Upper lobe of left lung (tissue), 6 donors: ENCODE measurements around the gene ADARB1. TPM values are rescaled to one million over a fixed set of nuclear protein-coding genes. Genes with fewer than 3 reads are reported as not detected.

Experiments used
- ATAC-seq, 2 donors: fragments of 200-7000 bp; cut with Tn5 transposase; one replicate each; pipeline ENCODE4 v1.9.1; 2022; ENCODE audit warnings: mild to moderate bottlenecking in 2 of 2, moderate library complexity in 2 of 2; ENCODE audit not compliant: low FRiP score in 2 of 2
- DNase-seq, 2 donors: peaks; one replicate each; pipeline ENCODE4 v3.0.0-alpha.2; 2019 to 2020
- H3K27ac ChIP-seq, 4 donors: fragments of 200-600 bp; sonication (generic); one replicate each; pipeline ENCODE4 v1.5.1; 2016 to 2019
- H3K27me3 ChIP-seq, 4 donors: fragments of 200-600 bp; sonication (generic); one replicate each; pipeline ENCODE4 v1.5.1; 2017 to 2019
- H3K36me3 ChIP-seq, 4 donors: fragments of 200-600 bp; sonication (generic); one replicate each; pipeline ENCODE4 v1.5.1; 2016 to 2019
- H3K4me1 ChIP-seq, 4 donors: fragments of 200-600 bp; sonication (generic); one replicate each; pipeline ENCODE4 v1.5.1; 2018 to 2019
- H3K4me3 ChIP-seq, 4 donors: fragments of 200-600 bp; sonication (generic); one replicate each; pipeline ENCODE4 v1.5.1; 2017 to 2019; ENCODE audit warnings: mild to moderate bottlenecking in 2 of 4, moderate library complexity in 1 of 4
- H3K9me3 ChIP-seq, 4 donors: fragments of 200-600 bp; sonication (generic); one replicate each; pipeline ENCODE4 v1.5.1; 2018 to 2019
- EP300 ChIP-seq, 4 donors: sonication (generic); formaldehyde crosslinking; IDR thresholded peaks; one replicate each; pipeline ENCODE4 v1.5.1; 2017; ENCODE audit warnings: antibody characterized with exemption in 4 of 4, control low read depth in 2 of 4
- POLR2A ChIP-seq, 4 donors: fragments of 450-650 bp; IDR thresholded peaks; one replicate each; pipeline ENCODE4 v1.5.1; 2016 to 2017; ENCODE audit warnings: antibody characterized with exemption in 4 of 4, mild to moderate bottlenecking in 2 of 4
- POLR2AphosphoS5 ChIP-seq, 2 donors: sonication (generic); formaldehyde crosslinking; IDR thresholded peaks; one replicate each; pipeline ENCODE4 v1.5.1; 2017; ENCODE audit warnings: antibody characterized with exemption in 2 of 2
- WGBS, 2 donors: methylation state at CpG; one replicate each; pipeline ENCODE4 v1.1.5; 2017 to 2018; 5-methylcytosine and 5-hydroxymethylcytosine counted together
- total RNA-seq, 6 donors: library from RNA; depleted of rRNA in 4 of 6; stranded (reverse); fragments of >200 nt in 4 of 6; gene quantifications; one replicate each; pipeline versions ENCODE4 v1.1.0 to v1.2.1, GENCODE V29; 2016 to 2021
- TF ChIP-seq, protein P1 (sequence below), 6 experiments: fragments of 450-650 bp in 4 of 6; fragments of 200-600 bp in 2 of 6; sonication (generic) in 2 of 6; IDR thresholded peaks; one replicate each; pipeline ENCODE4 v1.5.1; 2016 to 2019; ENCODE audit warnings: antibody characterized with exemption in 6 of 6
- donor health status: DM: no; HTN: no; CAD: no; lungs with moderate emphysema.
- donor health status: DM: no; HTN: yes; CAD: no; lungs with severe emphysema.

The ADARB1 gene
- total RNA-seq, 6 donors from 2014 or later = 26.5 to 94.3 (median 42.4) TPM

DNA sequence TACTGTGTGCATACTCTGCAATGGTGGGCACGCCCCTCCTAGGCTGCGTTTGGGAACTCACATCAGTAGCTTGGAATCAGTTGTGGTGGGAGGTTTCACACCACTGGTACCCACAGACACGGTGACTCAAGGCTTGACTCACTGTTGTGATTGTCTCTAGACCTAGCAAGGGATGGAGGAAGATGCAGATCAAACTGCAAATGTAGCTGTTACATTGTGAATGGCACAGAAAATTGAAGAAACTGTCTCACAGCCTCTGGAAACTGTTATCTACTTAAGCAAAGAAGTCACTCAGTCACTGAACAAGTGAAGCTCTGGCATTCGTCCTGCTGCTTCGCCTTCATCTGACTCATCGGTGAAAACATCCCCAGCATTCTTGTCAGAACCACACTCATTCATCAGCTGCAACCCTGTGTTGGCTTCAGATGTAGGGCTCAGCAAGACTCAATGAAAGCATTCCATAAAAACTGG, 153.8 kb downstream of the ADARB1 start:
- no peaks in the 10 kb centered on the region for H3K4me1 ChIP-seq
- no peak overlapping the region for H3K27ac ChIP-seq
- peaks cover 0 to 7% (median 5%) of the 10 kb centered on the region in 4 donors for H3K36me3 ChIP-seq
- WGBS, 2 donors = 55 to 57% methylated on average over 6 of the region's 6 CpGs
- H3K9me3 ChIP-seq = no peaks in the 10 kb centered on the region
- TF ChIP-seq, protein P1, sequence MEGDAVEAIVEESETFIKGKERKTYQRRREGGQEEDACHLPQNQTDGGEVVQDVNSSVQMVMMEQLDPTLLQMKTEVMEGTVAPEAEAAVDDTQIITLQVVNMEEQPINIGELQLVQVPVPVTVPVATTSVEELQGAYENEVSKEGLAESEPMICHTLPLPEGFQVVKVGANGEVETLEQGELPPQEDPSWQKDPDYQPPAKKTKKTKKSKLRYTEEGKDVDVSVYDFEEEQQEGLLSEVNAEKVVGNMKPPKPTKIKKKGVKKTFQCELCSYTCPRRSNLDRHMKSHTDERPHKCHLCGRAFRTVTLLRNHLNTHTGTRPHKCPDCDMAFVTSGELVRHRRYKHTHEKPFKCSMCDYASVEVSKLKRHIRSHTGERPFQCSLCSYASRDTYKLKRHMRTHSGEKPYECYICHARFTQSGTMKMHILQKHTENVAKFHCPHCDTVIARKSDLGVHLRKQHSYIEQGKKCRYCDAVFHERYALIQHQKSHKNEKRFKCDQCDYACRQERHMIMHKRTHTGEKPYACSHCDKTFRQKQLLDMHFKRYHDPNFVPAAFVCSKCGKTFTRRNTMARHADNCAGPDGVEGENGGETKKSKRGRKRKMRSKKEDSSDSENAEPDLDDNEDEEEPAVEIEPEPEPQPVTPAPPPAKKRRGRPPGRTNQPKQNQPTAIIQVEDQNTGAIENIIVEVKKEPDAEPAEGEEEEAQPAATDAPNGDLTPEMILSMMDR (IDR thresholded peaks at IDR 0.05) = no peak
- peak in 1 of 2 donors; percentile 28 for TF ChIP-seq POLR2AphosphoS5 (IDR thresholded peaks at IDR 0.05)
- peak in 1 of 2 donors; percentile 87 for ATAC-seq
- peak in 1 of 2 donors; percentile 41 for DNase-seq
- no peak overlapping the region for H3K4me3 ChIP-seq
- H3K27me3 ChIP-seq = no peaks in the 10 kb centered on the region

DNA sequence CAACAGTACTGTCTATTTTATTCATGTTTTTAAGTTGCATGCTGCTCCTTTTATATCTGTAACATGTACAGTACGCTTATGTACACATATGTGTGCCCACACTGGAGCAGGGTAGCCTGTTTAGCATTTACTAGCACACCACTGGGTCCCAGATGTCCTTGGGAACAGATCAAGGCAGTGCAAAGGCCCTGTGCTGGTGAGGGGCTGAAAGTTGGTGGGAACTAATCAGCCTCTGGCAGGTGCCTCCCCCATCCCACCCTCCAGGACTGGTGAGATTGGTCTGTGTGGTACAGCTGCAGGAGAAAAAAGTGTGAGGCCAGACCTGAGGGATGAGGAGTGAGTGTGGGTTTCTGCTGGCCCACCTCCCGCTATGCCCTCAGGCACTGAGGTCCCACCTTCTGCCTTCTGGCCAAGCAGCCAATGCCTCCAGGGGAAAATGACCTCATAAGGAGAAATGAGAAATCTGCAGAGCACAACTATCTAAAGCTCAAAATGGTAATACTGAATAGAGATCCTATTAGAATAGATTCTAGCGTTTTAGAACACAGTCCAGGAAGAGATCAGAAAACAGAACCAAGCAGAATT, 154.4 kb downstream of the ADARB1 start:
- no peaks in the 10 kb centered on the region for H3K4me1 ChIP-seq
- H3K36me3 ChIP-seq = peaks cover 0 to 2% (median under 1%) of the 10 kb centered on the region in 4 donors
- H3K4me3 ChIP-seq = no peak overlapping the region
- peak in 1 of 2 donors; percentile 9 for ATAC-seq
- WGBS, 2 donors = 86 to 90% methylated on average over 3 of the region's 3 CpGs
- no peaks in the 10 kb centered on the region for H3K9me3 ChIP-seq
- TF ChIP-seq EP300 (IDR thresholded peaks at IDR 0.05) (no peak), POLR2A (IDR thresholded peaks at IDR 0.05) (no peak), POLR2AphosphoS5 (IDR thresholded peaks at IDR 0.05) (no peak)
- TF ChIP-seq, protein P1 (IDR thresholded peaks at IDR 0.05) = no peak
- H3K27me3 ChIP-seq = no peaks in the 10 kb centered on the region
- H3K27ac ChIP-seq = no peak overlapping the region
- no peak for DNase-seq

- Histone ChIP-seq H3K27me3 (peaks cover 0 to 7% (median 0%) of the 10 kb centered on the region in 4 donors), H3K36me3 (no peaks in the 10 kb centered on the region), H3K4me3 (no peak overlapping the region), H3K4me1 (no peaks in the 10 kb centered on the region), H3K9me3 (no peaks in the 10 kb centered on the region), H3K27ac (no peak overlapping the region)
- no peak for TF ChIP-seq POLR2A (IDR thresholded peaks at IDR 0.05)
- no peak for TF ChIP-seq EP300 (IDR thresholded peaks at IDR 0.05)
- TF ChIP-seq POLR2AphosphoS5 (IDR thresholded peaks at IDR 0.05) = no peak
- TF ChIP-seq, protein P1 (IDR thresholded peaks at IDR 0.05) = no peak
- DNase-seq (no peak), ATAC-seq (no peak)
- 86 to 90% methylated on average over 3 of the region's 3 CpGs for WGBS, 2 donors
Measured at GRCh38 chr21:45231705-45232104, 157.3 kb downstream of the ADARB1 start.

DNA sequence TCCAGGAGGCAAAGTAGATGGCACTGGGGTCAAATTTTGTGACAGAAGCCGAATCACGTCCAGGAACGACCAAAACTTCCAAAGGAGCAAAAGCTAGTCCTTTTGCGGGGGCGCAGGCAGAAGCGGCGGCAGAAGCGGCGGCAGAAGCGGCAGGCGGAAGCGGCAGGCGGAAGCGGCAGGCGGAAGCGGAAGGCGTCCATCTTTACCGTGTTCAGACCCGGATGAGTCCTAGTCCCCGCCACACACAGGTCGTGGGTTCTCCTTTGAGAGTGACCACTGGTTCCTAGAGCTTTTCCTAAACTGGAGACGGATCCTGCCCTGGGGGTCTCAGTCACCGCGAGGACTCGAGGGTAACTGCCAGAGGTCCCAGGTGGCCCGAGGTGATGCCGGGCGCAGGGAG, 159.7 kb downstream of the ADARB1 start:
- WGBS, 2 donors = 83 to 87% methylated on average over 21 to 28 of the region's 28 CpGs
- no peak overlapping the region for H3K4me3 ChIP-seq
- no peaks in the 10 kb centered on the region for H3K4me1 ChIP-seq
- no peaks in the 10 kb centered on the region for H3K36me3 ChIP-seq
- ATAC-seq (no peak), DNase-seq (peak in 1 of 2 donors; percentile 69)
- TF ChIP-seq EP300 (IDR thresholded peaks at IDR 0.05) (no peak), POLR2AphosphoS5 (IDR thresholded peaks at IDR 0.05) (no peak), POLR2A (IDR thresholded peaks at IDR 0.05) (no peak)
- TF ChIP-seq, protein P1 (IDR thresholded peaks at IDR 0.05) = no peak
- H3K27me3 ChIP-seq = peaks cover 0 to 7% (median 0%) of the 10 kb centered on the region in 4 donors
- H3K27ac ChIP-seq = no peak overlapping the region
- H3K9me3 ChIP-seq = no peaks in the 10 kb centered on the region

GRCh38 chr21:45234965-45235364, 160.6 kb downstream of the ADARB1 start:
- Histone ChIP-seq H3K4me1 (no peaks in the 10 kb centered on the region), H3K27me3 (peaks cover 0 to 7% (median 0%) of the 10 kb centered on the region in 4 donors), H3K9me3 (no peaks in the 10 kb centered on the region), H3K27ac (no peak overlapping the region), H3K36me3 (no peaks in the 10 kb centered on the region), H3K4me3 (no peak overlapping the region)
- WGBS, 2 donors = 79 to 84% methylated on average over 5 to 8 of the region's 8 CpGs
- no peak for TF ChIP-seq EP300 (IDR thresholded peaks at IDR 0.05)
- no peak for TF ChIP-seq POLR2AphosphoS5 (IDR thresholded peaks at IDR 0.05)
- ATAC-seq (no peak), DNase-seq (no peak)
